NCI-H2227 (cell line): ENCODE results near the gene ADCY7.
A peak's percentile ranks its signal among the peaks of the same experiment; 100 is the strongest.

Experiments
- DNase-seq: peaks from one replicate; lab custom pipeline; 2025; ENCODE audit not compliant: unreplicated experiment; lab: John Stamatoyannopoulos, UW

ADCY7 gene

DNA sequence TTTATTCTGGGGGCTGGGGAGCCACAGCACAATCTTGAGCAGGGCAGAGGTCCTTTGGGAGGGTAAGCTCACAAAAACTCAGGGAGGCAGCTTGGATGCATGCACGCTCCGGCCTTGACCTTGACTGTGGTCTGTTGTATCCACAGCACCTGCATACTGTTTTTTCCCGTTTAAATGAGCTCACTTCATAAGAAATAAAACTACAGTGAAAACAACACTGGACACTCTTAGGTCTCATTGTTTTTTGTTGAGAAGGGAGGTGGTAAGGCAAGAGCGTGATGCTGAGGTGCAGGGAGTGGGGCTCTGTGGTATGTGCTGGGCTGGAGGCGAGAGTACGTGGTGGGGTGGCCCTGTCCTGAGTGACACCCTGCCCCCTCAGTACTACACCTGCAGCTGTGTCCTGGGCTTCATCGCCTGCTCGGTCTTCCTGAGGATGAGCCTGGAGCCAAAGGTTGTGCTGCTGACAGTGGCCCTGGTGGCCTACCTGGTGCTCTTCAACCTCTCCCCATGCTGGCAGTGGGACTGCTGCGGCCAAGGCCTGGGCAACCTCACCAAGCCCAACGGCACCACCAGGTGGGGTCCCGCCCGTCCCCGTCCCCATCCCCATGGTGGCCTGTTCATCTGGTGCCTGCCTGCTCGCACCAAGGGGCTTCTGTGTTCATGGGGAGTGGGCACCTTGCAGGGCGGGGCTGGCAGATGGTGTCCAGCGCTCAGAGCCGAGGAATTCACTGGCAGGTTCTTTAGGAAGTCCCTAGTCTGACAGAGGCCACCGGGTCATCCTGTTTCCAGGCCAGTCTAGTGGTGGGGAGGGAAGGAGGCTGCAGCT lies 44.2 kb downstream of the ADCY7 start:
- DNase-seq: no peak

DNA sequence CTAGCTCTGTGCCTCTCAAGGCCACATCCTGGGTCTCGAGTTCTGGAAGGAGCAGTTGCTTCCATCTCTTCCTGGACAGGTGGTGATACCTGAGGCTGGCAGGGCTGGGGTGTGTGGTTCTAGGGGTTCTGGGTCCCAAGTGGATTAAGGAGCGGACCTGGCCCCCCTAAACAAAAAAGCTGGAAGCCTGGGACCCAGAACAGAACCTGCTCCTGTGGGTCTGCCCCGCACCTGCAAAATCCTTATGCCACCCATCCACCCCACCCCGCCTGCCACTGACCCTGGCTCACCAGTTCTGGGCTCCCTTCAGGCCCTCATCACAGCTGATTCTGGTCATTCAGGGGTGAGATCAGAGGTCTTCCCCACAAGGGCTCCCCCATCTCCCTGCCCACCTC lies 44.8 kb downstream of the ADCY7 start:
- no peak for DNase-seq

DNA sequence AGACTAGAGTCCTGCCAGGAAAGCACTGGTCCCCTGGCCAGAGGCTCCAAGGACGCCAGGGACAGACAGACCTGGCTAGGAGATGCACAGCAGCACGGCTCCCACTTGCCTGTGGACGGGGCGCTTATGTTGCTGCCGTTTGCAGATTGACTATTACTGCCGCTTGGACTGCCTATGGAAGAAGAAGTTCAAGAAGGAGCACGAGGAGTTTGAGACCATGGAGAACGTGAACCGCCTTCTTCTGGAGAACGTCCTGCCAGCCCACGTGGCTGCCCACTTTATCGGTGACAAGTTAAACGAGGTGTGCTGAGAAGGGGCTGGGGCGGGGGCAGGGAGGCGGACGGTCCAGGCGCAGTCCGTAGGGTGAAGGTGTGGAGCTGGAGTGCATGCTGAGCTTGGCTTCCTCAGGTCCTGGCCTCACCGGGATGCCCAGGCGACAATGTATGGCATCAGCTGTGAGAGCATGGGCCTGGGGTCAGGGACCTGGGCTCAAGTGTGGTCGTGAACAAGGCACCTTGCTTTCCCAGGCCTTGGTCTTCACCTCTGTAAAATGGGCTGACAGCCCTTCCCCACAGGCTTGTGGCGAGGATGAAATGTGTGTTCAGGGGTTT lies 45.6 kb downstream of the ADCY7 start:
- no peak for DNase-seq

DNA sequence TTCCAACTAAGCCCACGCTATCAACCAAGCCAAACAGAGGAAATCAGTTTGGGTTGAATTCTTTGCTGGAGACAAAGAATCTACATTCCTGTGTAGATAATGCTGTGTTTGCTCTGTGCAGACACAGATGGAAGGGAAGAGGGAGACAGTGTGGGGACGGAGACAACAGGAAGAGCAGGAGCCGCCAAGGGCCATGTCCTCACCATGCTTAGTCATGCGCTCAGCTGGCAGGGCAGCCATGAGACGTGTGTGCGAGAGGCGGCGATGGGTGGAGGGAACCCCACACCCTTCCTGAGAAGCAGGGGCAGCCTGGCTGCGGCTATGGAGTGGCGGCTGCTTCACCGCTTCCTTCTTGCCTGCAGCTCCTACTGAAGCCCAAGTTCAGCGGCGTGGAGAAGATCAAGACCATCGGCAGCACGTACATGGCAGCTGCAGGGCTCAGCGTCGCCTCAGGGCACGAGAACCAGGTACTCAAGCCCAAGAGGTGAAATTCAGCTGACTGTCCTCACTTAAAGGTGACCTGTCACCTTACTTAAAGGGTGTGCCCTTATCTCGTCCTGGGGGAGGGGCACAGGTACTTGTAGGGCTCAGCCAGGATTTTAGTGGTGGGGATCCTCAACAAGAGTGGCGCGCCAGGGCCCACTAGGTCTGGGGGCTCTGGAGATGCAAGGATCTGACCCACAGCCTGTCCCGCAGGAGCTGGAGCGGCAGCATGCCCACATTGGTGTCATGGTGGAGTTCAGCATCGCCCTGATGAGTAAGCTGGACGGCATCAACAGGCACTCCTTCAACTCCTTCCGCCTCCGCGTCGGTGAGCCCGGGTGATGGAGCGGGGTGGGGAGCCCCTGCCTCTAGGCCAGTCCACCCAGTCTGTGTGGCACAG lies 47.5 kb downstream of the ADCY7 start:
- no peak for DNase-seq

DNA sequence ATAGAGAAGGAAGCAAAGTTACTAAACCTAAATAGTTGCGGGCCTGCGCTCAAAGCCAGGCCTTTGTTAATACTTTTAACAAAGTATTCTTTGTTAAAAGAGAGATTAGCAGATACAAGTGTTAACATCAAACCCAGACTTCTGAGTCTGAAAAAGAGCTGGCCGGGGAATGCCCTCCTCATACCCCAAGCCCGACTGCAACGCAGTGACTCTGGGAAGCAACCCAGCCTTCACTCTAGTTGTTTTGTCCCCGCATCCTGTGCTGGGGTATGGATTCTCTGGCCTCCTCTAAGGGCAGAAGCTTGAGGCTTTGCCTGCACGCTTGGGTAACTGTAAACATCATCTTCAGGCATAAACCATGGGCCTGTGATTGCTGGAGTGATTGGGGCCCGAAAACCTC lies 48.3 kb downstream of the ADCY7 start:
- no peak for DNase-seq

DNA sequence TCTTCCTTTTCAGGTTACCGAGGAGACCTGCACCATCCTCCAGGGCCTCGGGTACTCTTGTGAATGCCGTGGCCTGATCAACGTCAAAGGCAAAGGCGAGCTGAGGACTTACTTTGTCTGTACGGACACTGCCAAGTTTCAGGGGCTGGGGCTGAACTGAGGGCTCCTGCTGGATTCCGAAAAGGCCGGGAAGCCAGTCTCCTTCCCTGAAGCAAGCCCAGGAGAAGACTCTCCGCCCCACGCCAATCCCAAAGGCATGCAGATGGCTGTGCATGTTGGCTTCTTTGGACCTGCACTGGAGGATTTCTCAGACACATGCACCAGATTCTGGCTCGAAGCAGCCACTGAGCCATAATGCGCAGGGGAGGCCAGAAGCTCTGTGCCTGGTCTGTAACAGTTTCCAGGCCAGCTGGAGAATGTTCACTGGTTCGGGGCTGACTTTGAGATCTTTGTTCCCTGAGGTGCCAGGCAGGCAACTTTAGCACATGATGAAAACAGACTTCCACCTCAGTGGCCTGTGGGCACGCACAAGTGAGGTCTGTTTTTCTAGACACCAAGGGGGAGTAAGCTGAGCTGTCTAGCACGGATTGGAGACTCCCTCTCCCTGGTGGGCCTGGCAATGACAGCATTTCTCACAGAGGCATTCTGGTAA lies 49.1 kb downstream of the ADCY7 start:
- no peak for DNase-seq

DNA sequence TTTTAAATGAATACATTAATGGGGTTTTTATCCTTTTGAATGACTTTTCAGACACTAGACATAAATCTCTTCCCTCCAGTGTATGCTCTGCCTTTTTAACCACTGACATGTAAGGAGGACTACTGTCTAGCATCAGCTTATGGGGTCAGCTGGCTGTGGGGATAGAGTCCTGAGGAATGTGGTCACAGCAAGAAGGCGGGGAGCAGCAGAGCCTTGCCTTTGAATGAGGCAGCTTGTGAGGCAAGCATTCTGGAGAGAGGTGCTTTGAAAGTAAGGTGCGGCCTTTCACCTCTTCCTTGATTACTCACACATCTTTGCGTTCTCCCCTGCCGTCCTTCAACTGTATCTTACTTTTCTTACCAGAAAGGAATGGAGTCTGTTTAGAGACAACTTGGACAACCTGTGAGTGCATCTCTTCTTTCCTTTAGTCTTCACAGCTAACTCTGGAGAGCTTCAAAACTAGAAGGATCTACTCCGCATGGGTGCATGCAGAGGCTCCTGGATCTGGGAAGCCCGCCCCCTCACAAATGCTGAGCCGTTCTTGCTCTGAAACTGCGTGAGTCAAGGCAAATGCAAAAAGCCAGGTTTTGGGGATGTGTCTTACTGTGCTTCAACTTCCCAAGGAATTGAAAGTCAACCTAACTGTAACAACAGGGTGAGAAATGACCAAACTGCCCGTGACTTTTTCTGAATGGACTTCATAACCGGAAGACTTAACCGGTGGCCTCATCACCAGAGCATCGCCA lies 49.9 kb downstream of the ADCY7 start:
- no peak for DNase-seq

DNA sequence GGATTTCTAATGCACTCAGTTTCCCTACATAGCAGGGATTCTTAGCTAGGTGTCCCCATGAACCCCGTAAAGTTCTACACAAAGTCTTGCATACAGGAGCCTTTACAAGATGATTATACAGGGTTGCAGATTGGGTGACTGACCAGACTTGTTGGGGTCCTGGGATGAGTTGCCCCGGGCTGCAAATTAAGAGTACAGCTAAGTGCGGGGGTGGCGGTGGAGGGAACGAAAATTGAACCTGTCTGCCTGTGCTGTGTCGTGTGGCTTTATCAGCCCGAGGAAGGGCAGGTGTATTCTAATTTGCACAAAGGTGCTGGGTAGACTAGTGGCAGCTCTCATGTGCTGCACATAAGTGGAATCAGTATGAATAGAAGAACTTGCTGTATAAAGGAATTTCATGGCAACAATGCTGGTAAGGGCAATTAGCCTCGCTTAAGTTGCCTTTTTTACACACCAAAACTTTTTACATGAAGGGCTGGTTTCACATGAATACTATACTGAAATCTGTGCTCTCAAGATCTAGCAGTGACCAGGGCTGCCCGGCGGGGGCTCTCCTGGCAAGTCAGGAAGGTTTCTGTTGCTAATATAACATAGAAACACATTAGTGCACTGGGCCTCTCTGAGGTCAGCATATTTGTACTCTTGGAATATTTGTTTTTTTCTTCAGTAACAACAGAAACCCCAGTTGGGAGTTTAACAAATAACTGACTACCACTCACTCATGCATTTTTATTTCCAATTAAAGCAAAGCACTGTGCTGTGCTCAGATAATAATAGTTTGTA lies 50.7 kb downstream of the ADCY7 start:
- DNase-seq: no peak

DNA sequence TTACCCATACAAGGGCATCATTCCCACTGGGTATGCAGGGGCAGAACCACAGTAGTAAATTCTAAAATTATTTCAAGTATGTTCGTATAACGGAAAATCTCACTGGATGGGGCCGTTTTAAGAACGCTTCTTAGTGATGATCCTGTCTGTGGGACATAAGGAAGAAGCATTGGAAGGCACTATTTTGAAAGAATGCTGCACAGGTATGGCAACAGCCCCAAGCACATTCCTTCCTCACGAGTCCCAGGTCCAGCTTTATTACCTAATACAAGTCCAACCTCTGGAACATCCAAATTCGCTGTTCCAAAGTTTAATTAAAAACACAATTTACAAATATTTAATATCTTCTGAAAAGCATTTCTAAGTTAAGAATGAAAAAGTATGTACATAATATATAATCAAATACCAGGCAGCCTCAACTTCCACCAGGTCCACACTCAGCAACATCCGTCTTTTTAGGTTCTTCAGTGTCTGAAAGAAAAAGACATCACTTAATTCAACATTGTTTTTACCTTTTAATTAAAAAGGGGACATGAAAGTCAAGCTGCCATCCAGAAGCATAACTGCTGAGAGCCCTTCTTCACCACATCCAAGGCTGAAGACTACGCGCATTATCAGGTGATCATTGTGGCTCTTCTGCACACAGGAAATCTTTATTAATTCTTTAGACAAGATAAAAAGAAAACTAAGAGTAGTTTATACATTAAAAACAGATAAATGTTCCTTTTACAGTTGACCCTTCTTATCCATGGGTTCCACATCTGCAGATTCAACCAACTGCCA lies 52.6 kb downstream of the ADCY7 start:
- no peak for DNase-seq

DNA sequence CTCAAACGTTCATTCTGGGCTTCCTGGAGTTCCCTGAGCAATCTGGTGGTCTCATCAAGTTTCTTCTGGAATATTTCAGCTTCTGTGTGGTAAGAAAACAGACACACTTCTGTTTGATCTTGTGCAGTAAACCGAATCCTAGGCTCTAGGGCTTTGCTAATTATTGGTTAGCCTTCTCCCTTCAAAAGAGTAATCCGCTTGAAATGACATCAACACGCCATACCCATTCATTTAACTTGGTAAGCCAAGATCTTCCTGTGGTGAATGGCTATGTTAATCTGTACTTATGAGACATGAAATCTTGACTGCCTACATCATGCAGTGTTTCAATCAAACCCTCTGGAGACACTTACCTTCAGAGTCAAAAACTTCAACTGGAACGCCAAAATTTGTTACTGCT lies 54.0 kb downstream of the ADCY7 start:
- DNase-seq: peak; percentile 35

DNA sequence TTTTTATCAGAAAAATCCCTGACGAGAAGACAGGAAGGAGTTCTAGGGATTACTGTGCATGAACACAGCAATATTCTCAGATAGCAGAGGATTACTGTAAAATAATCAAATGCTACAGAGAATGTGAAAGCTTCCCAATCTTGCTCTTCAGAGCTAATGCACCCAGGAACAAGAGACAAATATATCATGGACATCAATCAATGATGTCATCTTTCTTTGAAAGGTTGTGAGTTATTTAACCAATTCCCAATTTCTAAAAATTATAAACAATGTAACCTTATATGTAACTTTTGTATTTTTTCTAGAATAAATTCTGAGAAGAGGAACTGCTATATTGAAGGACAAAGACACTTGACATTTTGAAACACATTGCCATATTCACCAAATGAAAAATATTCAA lies 56.0 kb downstream of the ADCY7 start:
- no peak for DNase-seq

DNA sequence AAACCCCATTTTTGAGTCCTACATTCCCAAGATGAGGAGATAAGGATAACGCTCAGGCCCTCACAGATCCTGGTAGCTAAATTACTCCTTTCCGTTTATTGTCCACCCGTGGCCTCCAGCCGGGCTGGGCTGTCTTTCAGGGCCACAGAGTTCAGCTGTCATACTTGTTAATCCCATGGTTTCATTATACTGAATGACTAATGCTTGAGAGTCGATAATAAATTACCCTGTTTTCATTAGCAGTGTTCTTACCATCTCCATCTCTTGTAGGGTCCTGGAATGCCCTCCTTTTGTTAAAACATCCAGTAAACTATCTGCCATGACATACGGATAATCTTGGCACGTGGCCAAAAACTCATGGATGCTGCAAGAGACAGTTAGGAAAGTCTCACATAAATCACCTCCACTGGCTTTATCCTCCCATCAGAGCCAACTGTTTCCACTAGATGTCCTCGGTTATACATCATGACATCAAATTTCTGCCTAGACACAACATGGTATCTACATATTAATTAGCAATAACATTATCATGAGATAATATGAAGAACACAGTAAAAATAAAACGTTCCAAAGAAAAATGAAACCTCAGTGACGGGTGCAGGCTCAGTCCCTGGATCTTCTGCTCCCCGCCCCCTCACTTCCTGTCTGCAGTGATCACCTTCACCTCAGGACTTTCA lies 57.1 kb downstream of the ADCY7 start:
- peak; percentile 80 for DNase-seq

DNA sequence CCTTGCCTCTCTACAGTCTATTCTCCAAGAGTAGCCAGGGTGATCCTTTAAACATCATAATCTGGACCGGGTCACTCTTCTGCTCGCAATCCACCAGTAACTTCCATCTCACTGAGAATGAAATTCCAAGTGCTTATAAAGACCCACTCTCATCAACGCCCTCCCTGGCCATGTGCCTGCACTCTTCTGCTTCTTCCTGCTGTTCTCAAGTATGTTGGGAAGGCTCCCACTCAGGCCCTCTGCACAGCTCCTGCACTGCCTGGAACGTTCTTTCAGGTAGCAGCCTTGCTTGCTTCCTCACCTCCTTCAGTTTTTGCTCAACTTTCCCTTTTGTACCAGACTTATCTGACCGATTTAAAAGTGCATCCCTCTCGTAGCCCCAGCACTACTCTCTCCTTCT lies 58.0 kb downstream of the ADCY7 start:
- DNase-seq: no peak

DNA sequence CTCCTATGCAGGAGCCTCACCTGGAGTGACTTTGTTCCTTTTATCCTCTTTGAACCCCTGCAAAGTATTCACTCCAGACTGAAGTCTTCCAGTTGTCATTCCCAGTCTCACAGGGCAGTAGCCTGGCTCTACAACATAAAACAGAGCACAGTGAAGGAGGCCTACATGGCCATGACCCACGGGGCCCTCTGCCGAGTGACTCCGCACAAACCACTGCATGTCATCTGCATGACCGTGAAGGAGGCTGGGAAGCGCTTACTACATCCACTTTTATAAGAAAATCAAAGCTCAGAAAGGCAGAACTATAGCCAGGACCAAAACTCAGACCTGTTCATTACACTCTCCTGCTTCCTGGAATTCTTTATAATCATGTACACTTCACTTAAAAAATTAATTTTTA lies 59.9 kb downstream of the ADCY7 start:
- DNase-seq: no peak

DNA sequence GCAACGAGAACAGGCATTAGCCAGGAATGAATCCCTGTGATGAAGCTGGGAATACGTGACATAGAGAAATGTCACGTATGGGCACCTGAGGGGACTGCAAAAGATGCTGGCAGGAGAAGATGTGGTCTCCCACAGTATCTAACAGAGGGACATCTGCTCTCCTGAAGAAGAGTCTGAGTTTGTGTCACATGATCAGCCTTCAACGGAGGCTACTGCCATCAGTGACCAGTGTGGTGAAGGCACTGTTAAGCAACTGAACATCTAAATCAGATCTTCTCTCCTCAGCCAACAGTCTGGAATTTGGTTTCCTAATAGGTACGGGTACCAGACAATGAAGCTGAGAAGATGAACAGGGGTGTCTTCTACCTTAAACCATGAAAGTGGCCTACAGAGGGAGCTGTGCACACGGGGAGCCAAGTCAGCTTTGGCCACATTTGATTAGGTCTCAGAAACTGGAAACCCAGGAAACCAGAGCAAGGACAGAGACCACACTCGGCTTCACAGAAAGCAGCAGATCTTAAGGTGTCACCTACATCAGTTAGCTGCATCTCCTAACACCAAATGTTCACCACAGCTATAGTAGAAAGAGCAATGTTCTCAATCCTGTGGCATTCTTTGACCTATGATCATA lies 60.6 kb downstream of the ADCY7 start:
- DNase-seq: peak; percentile 7

DNA sequence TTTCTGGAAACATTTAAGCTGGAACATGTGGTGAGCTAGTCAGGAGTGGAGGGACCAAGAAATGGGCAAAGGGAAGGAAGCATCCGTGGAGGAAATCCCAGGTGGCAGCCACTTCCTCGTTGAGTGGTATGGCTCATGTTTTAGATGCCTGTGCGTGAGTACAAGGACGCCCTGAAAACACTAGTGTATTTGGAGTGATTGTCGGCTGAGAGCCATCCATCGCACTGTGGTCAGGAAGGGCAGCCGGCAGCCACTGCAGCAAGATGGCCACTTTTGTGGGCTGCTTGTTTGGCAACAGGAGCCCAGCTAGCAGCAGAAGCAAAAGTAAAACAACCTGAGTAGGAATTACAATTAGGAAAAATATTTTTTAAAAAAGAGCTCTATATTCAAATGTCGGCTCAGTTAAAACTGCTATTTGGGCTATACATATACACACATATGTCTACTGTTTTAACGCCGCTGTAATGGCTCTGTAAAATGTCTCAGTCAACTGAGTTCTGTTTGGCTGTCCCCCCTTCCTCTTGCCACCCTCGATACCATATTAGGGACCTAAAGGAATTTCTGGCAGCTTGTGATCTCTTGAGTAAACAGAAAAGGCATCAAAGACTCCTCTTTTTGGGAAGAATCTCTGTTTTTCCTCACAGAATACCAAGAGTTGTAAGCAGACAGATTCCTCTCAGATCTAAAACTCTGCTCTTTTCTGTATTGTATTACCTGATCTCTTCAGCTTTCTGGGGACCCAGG lies 63.3 kb downstream of the ADCY7 start:
- DNase-seq: no peak

DNA sequence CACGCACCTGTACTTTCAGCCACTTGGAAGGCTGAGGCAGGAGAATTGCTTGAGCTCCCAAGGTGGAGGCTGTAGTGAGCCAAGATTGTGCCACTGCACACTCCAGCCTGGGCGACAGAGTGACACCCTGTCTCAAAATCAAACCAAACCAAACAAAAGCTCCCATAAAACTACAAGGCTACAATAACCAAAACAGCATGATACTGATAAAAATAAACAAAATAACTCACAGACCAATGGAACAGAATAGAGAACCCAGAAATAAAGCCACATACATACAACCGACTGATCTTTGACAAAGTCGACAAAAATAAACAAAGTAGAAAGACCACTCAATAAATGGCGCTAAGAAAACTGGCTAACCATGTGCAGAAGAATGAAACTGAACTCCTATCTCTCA lies 65.2 kb downstream of the ADCY7 start:
- no peak for DNase-seq
